ENCODE data around the gene C1S.
A peak's percentile ranks its signal among the peaks of the same experiment; 100 is the strongest.

Gene C1S

GRCh38 chr12:7061596-7061995, 1.1 kb downstream of the C1S start:
- H3K27ac ChIP-seq (ENCODE audit: low read length), result peak overlapping the region; percentile 85
- H3K4me1 ChIP-seq (ENCODE audit: control insufficient read depth, insufficient read depth, low read length), result peaks cover 18% of the 10 kb centered on the region
- peak overlapping the region; percentile 85 to 89 for H3K9ac ChIP-seq (ENCODE audit: low read length in 2 of 2)
- peak overlapping the region; percentile 81 to 85 for H3K4me3 ChIP-seq (ENCODE audit: low read length in 2 of 2)
- H3K9me3 ChIP-seq (ENCODE audit: control insufficient read depth in 2 of 2, low read length in 2 of 2), result no peaks in the 10 kb centered on the region
- H3K36me3 ChIP-seq (ENCODE audit: control insufficient read depth in 2 of 2, insufficient read depth in 2 of 2, low read length in 2 of 2), result peaks cover 25 to 34% of the 10 kb centered on the region in 2 donors
- H3K27me3 ChIP-seq (ENCODE audit: control insufficient read depth in 1 of 2, insufficient read depth in 2 of 2, low read length in 2 of 2), result no peaks in the 10 kb centered on the region

GRCh38 chr12:7064516-7064915, 4.0 kb downstream of the C1S start:
- H3K9ac ChIP-seq (ENCODE audit: low read length in 2 of 2), result no peak overlapping the region
- peaks cover 32% of the 10 kb centered on the region for H3K4me1 ChIP-seq (ENCODE audit: control insufficient read depth, insufficient read depth, low read length)
- no peaks in the 10 kb centered on the region for H3K9me3 ChIP-seq (ENCODE audit: control insufficient read depth in 2 of 2, low read length in 2 of 2)
- no peak overlapping the region for H3K27ac ChIP-seq (ENCODE audit: low read length)
- no peaks in the 10 kb centered on the region for H3K27me3 ChIP-seq (ENCODE audit: control insufficient read depth in 1 of 2, insufficient read depth in 2 of 2, low read length in 2 of 2)
- peaks cover 45 to 54% of the 10 kb centered on the region in 2 donors for H3K36me3 ChIP-seq (ENCODE audit: control insufficient read depth in 2 of 2, insufficient read depth in 2 of 2, low read length in 2 of 2)
- no peak overlapping the region for H3K4me3 ChIP-seq (ENCODE audit: low read length in 2 of 2)

- Histone ChIP-seq H3K36me3 (ENCODE audit: control insufficient read depth in 2 of 2, insufficient read depth in 2 of 2, low read length in 2 of 2) (peaks cover 50 to 60% of the 10 kb centered on the region in 2 donors), H3K4me3 (ENCODE audit: low read length in 2 of 2) (no peak overlapping the region), H3K27ac (ENCODE audit: low read length) (no peak overlapping the region), H3K9me3 (ENCODE audit: control insufficient read depth in 2 of 2, low read length in 2 of 2) (no peaks in the 10 kb centered on the region), H3K9ac (ENCODE audit: low read length in 2 of 2) (no peak overlapping the region), H3K4me1 (ENCODE audit: control insufficient read depth, insufficient read depth, low read length) (peaks cover 30% of the 10 kb centered on the region), H3K27me3 (ENCODE audit: control insufficient read depth in 1 of 2, insufficient read depth in 2 of 2, low read length in 2 of 2) (no peaks in the 10 kb centered on the region)
Measured at GRCh38 chr12:7065073-7065623, 4.6 kb downstream of the C1S start.

GRCh38 chr12:7066596-7066995, 6.1 kb downstream of the C1S start:
- Histone ChIP-seq H3K9me3 (ENCODE audit: control insufficient read depth in 2 of 2, low read length in 2 of 2) (no peaks in the 10 kb centered on the region), H3K36me3 (ENCODE audit: control insufficient read depth in 2 of 2, insufficient read depth in 2 of 2, low read length in 2 of 2) (peaks cover 55 to 63% of the 10 kb centered on the region in 2 donors), H3K4me3 (ENCODE audit: low read length in 2 of 2) (no peak overlapping the region), H3K4me1 (ENCODE audit: control insufficient read depth, insufficient read depth, low read length) (peaks cover 21% of the 10 kb centered on the region), H3K27me3 (ENCODE audit: control insufficient read depth in 1 of 2, insufficient read depth in 2 of 2, low read length in 2 of 2) (no peaks in the 10 kb centered on the region), H3K27ac (ENCODE audit: low read length) (peak overlapping the region; percentile 6), H3K9ac (ENCODE audit: low read length in 2 of 2) (no peak overlapping the region)

- H3K27ac ChIP-seq (ENCODE audit: low read length), result no peak overlapping the region
- H3K9ac ChIP-seq (ENCODE audit: low read length in 2 of 2), result no peak overlapping the region
- H3K27me3 ChIP-seq (ENCODE audit: control insufficient read depth in 1 of 2, insufficient read depth in 2 of 2, low read length in 2 of 2), result no peaks in the 10 kb centered on the region
- no peaks in the 10 kb centered on the region for H3K9me3 ChIP-seq (ENCODE audit: control insufficient read depth in 2 of 2, low read length in 2 of 2)
- peaks cover 55 to 63% of the 10 kb centered on the region in 2 donors for H3K36me3 ChIP-seq (ENCODE audit: control insufficient read depth in 2 of 2, insufficient read depth in 2 of 2, low read length in 2 of 2)
- no peak overlapping the region for H3K4me3 ChIP-seq (ENCODE audit: low read length in 2 of 2)
- H3K4me1 ChIP-seq (ENCODE audit: control insufficient read depth, insufficient read depth, low read length), result peaks cover 19% of the 10 kb centered on the region
Measured at GRCh38 chr12:7067096-7067495, 6.6 kb downstream of the C1S start.

- no peak overlapping the region for H3K4me3 ChIP-seq (ENCODE audit: low read length in 2 of 2)
- peak overlapping the region; percentile 62 for H3K27ac ChIP-seq (ENCODE audit: low read length)
- peaks cover 50 to 53% of the 10 kb centered on the region in 2 donors for H3K36me3 ChIP-seq (ENCODE audit: control insufficient read depth in 2 of 2, insufficient read depth in 2 of 2, low read length in 2 of 2)
- H3K9ac ChIP-seq (ENCODE audit: low read length in 2 of 2), result no peak overlapping the region
- H3K27me3 ChIP-seq (ENCODE audit: control insufficient read depth in 1 of 2, insufficient read depth in 2 of 2, low read length in 2 of 2), result no peaks in the 10 kb centered on the region
- no peaks in the 10 kb centered on the region for H3K9me3 ChIP-seq (ENCODE audit: control insufficient read depth in 2 of 2, low read length in 2 of 2)
- H3K4me1 ChIP-seq (ENCODE audit: control insufficient read depth, insufficient read depth, low read length), result peaks cover 16% of the 10 kb centered on the region
Measured at GRCh38 chr12:7068240-7068993, 7.9 kb downstream of the C1S start.

GRCh38 chr12:7068994-7069346, 8.5 kb downstream of the C1S start:
- Histone ChIP-seq H3K9ac (ENCODE audit: low read length in 2 of 2) (no peak overlapping the region), H3K4me1 (ENCODE audit: control insufficient read depth, insufficient read depth, low read length) (peaks cover 16% of the 10 kb centered on the region), H3K4me3 (ENCODE audit: low read length in 2 of 2) (no peak overlapping the region), H3K9me3 (ENCODE audit: control insufficient read depth in 2 of 2, low read length in 2 of 2) (no peaks in the 10 kb centered on the region), H3K27ac (ENCODE audit: low read length) (no peak overlapping the region), H3K36me3 (ENCODE audit: control insufficient read depth in 2 of 2, insufficient read depth in 2 of 2, low read length in 2 of 2) (peaks cover 46 to 47% of the 10 kb centered on the region in 2 donors), H3K27me3 (ENCODE audit: control insufficient read depth in 1 of 2, insufficient read depth in 2 of 2, low read length in 2 of 2) (no peaks in the 10 kb centered on the region)

GRCh38 chr12:7069386-7069785, 8.9 kb downstream of the C1S start:
- H3K9ac ChIP-seq (ENCODE audit: low read length in 2 of 2), result no peak overlapping the region
- no peak overlapping the region for H3K4me3 ChIP-seq (ENCODE audit: low read length in 2 of 2)
- H3K4me1 ChIP-seq (ENCODE audit: control insufficient read depth, insufficient read depth, low read length), result peaks cover 16% of the 10 kb centered on the region
- no peaks in the 10 kb centered on the region for H3K27me3 ChIP-seq (ENCODE audit: control insufficient read depth in 1 of 2, insufficient read depth in 2 of 2, low read length in 2 of 2)
- H3K9me3 ChIP-seq (ENCODE audit: control insufficient read depth in 2 of 2, low read length in 2 of 2), result no peaks in the 10 kb centered on the region
- no peak overlapping the region for H3K27ac ChIP-seq (ENCODE audit: low read length)
- peaks cover 46 to 47% of the 10 kb centered on the region in 2 donors for H3K36me3 ChIP-seq (ENCODE audit: control insufficient read depth in 2 of 2, insufficient read depth in 2 of 2, low read length in 2 of 2)

GRCh38 chr12:7072035-7072434, 11.5 kb downstream of the C1S start:
- Histone ChIP-seq H3K27me3 (ENCODE audit: control insufficient read depth in 1 of 2, insufficient read depth in 2 of 2, low read length in 2 of 2) (no peaks in the 10 kb centered on the region), H3K4me3 (ENCODE audit: low read length in 2 of 2) (no peak overlapping the region), H3K9ac (ENCODE audit: low read length in 2 of 2) (no peak overlapping the region), H3K36me3 (ENCODE audit: control insufficient read depth in 2 of 2, insufficient read depth in 2 of 2, low read length in 2 of 2) (peaks cover 26% of the 10 kb centered on the region in 2 donors), H3K4me1 (ENCODE audit: control insufficient read depth, insufficient read depth, low read length) (peaks cover 16% of the 10 kb centered on the region), H3K27ac (ENCODE audit: low read length) (no peak overlapping the region), H3K9me3 (ENCODE audit: control insufficient read depth in 2 of 2, low read length in 2 of 2) (no peaks in the 10 kb centered on the region)

GRCh38 chr12:7072554-7072953, 12.0 kb downstream of the C1S start:
- Histone ChIP-seq H3K4me1 (ENCODE audit: control insufficient read depth, insufficient read depth, low read length) (peaks cover 16% of the 10 kb centered on the region), H3K9me3 (ENCODE audit: control insufficient read depth in 2 of 2, low read length in 2 of 2) (no peaks in the 10 kb centered on the region)

GRCh38 chr12:7073946-7074345, 13.4 kb downstream of the C1S start:
- H3K36me3 ChIP-seq (ENCODE audit: control insufficient read depth in 2 of 2, insufficient read depth in 2 of 2, low read length in 2 of 2), result peaks cover 14 to 16% of the 10 kb centered on the region in 2 donors
- no peak overlapping the region for H3K9ac ChIP-seq (ENCODE audit: low read length in 2 of 2)
- no peaks in the 10 kb centered on the region for H3K9me3 ChIP-seq (ENCODE audit: control insufficient read depth in 2 of 2, low read length in 2 of 2)
- peaks cover 6% of the 10 kb centered on the region for H3K4me1 ChIP-seq (ENCODE audit: control insufficient read depth, insufficient read depth, low read length)
- H3K4me3 ChIP-seq (ENCODE audit: low read length in 2 of 2), result no peak overlapping the region
- H3K27me3 ChIP-seq (ENCODE audit: control insufficient read depth in 1 of 2, insufficient read depth in 2 of 2, low read length in 2 of 2), result no peaks in the 10 kb centered on the region
- no peak overlapping the region for H3K27ac ChIP-seq (ENCODE audit: low read length)

More at GRCh38 chr12:7072554-7072953, 12.0 kb downstream of the C1S start:
- H3K36me3 ChIP-seq (ENCODE audit: control insufficient read depth in 2 of 2, insufficient read depth in 2 of 2, low read length in 2 of 2), result peaks cover 21 to 22% of the 10 kb centered on the region in 2 donors
- H3K4me3 ChIP-seq (ENCODE audit: low read length in 2 of 2), result no peak overlapping the region
- H3K27me3 ChIP-seq (ENCODE audit: control insufficient read depth in 1 of 2, insufficient read depth in 2 of 2, low read length in 2 of 2), result no peaks in the 10 kb centered on the region
- no peak overlapping the region for H3K27ac ChIP-seq (ENCODE audit: low read length)
- no peak overlapping the region for H3K9ac ChIP-seq (ENCODE audit: low read length in 2 of 2)

Data from stomach smooth muscle (tissue), 2 donors.